Activated T-cell treated with anti-CD3 and anti-CD28 coated beads, Interleukin-2, amount 50 U/mL, for 48 hours (primary cell): ENCODE results near the gene SMIM35.

Experiments
- DNase-seq, 2 experiments: peaks; one replicate each; pipeline ENCODE4 v3.0.0-alpha.2; 2020

Gene SMIM35

DNA sequence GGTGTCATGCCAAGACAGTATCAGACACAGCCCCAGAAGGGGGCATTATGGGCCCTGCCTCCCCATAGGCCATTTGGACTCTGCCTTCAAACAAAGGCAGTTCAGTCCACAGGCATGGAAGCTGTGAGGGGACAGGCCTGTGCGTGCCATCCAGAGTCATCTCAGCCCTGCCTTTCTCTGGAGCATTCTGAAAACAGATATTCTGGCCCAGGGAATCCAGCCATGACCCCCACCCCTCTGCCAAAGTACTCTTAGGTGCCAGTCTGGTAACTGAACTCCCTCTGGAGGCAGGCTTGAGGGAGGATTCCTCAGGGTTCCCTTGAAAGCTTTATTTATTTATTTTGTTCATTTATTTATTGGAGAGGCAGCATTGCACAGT, 85.9 kb downstream of the SMIM35 start:
- DNase-seq: peak in 1 of 2 experiments; percentile 45

DNA sequence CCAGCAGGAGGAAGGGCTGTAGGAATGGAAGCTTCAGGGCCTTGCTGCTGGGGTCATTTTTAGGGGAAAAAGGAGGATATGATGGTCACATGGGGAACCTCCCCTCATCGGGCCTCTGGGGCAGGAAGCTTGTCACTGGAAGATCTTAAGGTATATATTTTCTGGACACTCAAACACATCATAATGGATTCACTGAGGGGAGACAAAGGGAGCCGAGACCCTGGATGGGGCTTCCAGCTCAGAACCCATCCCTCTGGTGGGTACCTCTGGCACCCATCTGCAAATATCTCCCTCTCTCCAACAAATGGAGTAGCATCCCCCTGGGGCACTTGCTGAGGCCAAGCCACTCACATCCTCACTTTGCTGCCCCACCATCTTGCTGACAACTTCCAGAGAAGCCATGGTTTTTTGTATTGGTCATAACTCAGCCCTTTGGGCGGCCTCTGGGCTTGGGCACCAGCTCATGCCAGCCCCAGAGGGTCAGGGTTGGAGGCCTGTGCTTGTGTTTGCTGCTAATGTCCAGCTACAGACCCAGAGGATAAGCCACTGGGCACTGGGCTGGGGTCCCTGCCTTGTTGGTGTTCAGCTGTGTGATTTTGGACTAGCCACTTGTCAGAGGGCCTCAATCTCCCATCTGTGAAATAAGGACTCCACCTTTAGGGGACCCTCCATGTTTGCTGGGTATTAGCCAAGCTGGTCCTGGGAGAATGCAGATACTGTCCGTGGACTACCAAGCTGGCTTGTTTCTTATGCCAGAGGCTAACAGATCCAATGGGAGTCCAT, 86.5 kb downstream of the SMIM35 start:
- DNase-seq: peak; percentile 31 to 38

DNA sequence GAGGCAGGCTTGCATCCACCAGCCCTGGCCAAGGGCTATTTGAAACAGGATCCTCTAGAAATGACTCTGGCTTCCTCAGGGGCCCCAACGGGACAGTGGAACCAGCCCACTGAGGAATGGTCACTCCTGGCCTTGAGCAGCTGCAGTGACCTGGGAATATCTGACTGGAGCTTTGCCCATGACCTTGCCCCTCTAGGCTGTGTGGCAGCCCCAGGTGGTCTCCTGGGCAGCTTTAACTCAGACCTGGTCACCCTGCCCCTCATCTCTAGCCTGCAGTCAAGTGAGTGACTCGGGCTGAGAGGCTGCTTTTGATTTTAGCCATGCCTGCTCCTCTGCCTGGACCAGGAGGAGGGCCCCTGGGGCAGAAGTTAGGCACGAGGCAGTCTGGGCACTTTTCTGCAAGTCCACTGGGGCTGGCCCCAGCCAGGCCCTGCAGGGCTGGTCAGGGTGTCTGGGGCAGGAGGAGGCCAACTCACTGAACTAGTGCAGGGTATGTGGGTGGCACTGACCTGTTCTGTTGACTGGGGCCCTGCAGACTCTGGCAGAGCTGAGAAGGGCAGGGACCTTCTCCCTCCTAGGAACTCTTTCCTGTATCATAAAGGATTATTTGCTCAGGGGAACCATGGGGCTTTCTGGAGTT, 87.3 kb downstream of the SMIM35 start:
- peak; percentile 29 to 30 for DNase-seq

GRCh38 chr11:117998664-117999353, 88.0 kb downstream of the SMIM35 start:
- peak; percentile 24 to 43 for DNase-seq

DNA sequence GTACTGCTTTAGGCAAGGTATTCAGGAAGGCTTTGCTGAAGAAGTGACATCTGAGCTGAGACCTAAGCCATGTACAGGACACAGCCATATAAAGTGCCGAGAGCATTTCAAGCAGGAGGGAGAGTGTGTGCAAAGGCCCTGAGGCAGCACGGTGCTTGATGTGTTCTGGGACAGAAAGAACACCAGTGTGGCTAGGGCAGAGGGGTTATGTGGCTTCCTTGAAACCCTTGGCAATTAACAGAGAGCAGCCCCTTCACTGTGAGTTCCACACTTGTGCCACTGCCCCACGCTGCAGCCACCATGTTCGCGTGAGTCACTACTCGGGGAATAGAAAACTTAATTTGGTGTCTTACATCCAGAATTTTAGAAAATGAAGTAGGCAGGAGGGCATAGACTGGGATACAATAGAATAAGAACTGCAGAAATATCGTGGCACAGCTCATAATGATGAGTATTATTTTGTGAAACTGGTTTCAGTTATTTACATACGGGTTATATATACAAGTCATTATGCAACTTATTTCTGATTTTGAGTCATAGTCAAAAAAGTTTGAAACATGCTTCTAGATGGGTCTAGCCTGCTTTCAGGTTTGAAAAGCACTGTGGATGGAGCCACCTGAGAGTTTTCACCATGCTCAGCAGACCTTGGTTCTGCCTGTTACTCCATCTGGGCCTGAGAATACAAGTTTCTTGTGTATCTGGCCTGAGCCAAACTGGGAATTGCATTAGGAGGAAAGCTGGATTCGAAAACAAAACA, 88.8 kb downstream of the SMIM35 start:
- DNase-seq: peak; percentile 71 to 72

DNA sequence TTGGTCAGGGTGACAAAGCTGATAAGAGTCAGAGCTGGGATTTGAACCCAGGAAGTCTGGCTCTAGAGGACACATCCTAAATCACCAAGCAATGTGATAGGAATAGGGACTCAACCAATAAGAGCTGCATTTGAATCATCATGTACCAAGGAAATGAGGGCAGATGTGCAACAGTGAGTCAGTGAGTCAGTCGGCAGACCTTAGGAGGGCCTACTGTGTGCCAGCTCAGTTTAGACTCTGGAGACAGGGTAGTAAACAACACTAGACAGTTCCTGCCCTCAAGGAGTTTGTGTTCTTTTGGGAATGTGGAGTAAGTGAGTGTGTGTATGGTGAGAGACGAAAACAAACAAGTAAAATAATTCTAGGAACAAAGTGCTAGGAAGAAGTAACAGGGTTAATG, 89.4 kb downstream of the SMIM35 start:
- DNase-seq: peak; percentile 19 to 38

DNA sequence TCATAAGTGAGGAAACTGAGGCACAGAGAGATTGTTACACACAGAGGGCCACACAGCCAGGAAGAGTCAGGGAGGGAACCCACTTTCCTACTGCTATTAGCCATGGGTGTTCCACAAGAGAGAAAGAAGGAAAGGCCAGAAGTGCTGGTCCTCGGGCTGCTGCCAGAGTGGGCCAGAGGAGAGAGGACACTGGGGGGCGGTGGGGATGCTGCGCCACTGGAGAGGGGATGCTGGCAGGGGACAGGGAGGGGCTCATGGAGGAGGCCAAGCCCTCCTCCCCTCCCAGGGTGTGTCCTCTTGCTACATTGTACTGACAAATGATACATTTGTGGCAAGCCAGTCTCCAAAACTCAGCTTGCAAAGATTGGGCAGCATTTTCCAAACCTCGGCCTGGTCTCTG, 90.7 kb downstream of the SMIM35 start:
- DNase-seq: peak in 1 of 2 experiments; percentile 17

- no peak for DNase-seq
These were observed 91.3 kb downstream of the SMIM35 start for GRCh38 chr11:117995472-117995871.

GRCh38 chr11:117993988-117994745, 92.6 kb downstream of the SMIM35 start:
- no peak for DNase-seq

GRCh38 chr11:117992620-117993019, 94.1 kb downstream of the SMIM35 start:
- DNase-seq: no peak

DNA sequence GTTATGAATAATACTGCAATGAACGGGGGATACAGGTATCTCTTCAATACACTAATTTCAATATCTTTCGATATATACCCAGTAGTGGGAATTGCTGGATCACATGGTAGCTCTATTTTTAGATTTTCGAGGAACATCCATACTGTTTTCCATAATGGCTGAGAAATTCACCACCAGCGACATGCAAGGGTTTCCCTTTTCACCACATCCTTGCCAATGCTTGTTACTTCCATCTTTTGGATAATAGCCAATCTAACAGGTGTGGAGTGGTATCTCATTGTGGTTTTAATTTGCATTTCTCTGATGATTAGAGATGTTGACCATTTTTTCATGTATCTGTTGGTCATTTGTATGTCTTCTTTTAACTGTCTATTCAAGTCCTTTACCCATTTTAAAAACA, 94.6 kb downstream of the SMIM35 start:
- no peak for DNase-seq

GRCh38 chr11:117989351-117990102, 97.2 kb downstream of the SMIM35 start:
- peak in 1 of 2 experiments; percentile 17 for DNase-seq

- peak; percentile 72 to 78 for DNase-seq
These were observed 99.7 kb downstream of the SMIM35 start for GRCh38 chr11:117986981-117987574.

DNA sequence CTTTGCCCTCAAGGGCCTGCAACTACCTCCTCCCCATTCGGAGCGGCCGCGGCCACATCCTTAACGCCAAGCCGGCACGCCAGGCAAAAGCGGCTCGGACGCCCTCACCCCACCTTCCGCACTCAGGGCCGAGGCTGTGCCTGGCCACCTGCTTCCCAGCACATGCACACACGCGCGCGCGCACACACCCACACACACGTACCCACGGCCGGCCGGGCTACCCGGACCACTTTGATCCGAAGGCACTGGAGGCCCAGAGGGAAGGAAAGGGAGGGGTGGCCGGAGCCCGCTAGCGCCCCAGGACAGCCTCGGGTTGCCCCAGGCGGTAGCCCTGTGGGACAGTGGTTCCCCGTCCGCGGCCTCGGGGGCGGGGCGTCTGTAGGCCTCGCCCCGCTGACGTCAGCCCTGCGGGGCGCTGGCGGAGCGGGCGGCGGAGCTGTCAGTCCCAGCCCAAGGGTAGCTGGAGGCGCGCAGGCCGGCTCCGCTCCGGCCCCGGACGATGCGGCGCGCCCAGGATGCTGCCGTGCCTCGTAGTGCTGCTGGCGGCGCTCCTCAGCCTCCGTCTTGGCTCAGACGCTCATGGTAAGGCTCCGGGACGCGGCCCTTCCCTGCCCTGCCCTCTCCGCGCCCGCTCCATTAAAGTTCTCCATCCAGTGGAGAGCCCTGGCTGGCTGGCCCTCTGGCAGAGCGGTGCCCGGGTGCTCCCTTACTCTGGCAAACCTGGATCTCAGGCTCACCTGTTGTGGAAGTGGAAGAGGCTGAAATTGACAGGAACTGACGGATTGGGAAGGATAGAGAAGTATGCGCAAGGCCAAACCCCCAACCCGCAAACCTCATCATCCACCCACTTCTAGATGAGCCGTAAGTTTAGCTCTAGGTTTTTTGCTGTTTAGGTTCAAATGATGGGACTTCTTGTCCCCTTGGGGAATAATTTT, 100.5 kb downstream of the SMIM35 start, which contains the start of gene IL10RA:
Gene IL10RA, plus strand, starts transcription at position 442 of the 935 bp plus-strand sequence. Its CDS starts 74 bp downstream, at position 516.
- DNase-seq: peak; percentile 93 to 95

GRCh38 chr11:117984476-117984875, 102.3 kb downstream of the SMIM35 start:
- peak in 1 of 2 experiments; percentile 42 for DNase-seq

- peak in 1 of 2 experiments; percentile 32 for DNase-seq
These were observed 103.6 kb downstream of the SMIM35 start for GRCh38 chr11:117983163-117983475.

GRCh38 chr11:117980720-117981119, 106.0 kb downstream of the SMIM35 start:
- DNase-seq: no peak

GRCh38 chr11:117980280-117980679, 106.5 kb downstream of the SMIM35 start:
- no peak for DNase-seq

DNA sequence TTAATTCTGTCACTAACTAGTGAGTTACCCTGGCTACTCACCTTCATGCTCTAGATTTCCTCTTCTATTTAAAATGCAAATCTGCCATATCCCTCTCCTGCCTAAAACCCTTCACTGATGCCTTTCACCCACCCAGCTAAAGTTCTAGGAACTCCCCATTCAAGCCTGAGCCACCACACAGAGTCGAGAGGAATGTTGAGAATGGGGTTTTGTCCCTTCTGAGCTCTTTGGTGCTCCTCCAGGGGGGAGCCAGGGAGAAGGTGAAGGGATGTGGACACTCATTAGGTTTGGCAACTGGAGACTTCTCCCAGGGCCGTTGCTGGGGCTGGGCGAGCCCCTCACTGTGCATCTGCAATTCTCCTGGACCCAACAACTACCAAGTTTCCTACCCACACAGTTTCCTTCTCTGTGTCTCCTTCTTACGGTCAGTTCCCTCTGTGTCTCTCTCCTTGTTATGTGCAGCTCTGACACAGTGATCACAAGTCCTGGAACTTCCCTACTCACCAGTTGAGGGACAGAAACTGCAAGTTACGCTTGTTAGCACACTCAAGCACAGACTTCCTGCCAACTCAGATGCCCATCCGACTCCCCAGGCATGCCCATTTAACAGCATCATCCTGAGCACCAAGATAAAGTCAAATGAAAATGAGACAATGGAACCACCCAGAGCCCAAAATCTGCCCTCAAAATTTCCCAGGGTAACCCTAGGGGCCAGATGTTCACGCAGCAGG, 107.1 kb downstream of the SMIM35 start:
- DNase-seq: peak in 1 of 2 experiments; percentile 52
